Measurements from ENCODE around the gene TMEM229B.

DNA sequence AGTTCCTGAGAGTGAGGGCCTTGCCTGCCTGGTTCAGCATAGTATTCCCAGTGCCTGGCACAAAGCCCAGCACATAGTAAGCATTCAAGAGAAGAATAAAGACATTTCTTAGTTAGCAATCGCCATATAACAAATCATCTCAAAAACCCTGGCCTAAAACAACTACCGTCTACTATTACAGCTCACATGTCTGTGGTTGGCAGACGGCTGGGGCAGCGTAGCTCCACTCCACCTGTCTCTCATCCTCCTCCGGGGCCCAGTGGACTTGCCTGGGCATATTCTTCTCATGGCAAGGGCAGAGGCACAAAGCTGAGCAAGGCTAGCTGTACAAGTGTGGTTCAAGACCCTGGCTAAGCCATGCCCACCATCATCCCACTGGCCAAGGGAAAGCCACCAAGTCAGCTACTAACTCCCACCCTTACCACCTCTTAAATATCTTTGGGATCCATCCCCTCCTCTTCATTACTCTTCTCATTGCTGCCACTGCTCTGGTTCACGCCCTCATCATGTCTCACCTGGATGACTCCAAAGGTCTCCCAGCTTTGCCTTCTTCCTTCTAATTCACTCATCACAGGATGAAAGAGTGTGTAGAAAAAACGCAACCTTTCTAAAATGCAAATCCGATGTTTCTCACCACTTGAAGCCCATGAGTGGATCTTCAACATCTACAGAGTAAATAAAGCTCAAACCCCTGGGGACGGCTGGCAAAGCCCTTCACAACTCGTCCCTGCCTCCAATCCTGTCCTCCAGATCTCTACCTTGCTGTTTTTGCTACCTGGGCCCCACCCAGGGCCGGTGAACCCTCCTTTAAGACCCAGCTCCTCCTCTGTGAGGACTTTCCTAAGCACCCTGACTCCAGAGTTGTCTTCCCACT, 10.4 kb downstream of the TMEM229B start:
- TF ChIP-seq, protein P1, sequence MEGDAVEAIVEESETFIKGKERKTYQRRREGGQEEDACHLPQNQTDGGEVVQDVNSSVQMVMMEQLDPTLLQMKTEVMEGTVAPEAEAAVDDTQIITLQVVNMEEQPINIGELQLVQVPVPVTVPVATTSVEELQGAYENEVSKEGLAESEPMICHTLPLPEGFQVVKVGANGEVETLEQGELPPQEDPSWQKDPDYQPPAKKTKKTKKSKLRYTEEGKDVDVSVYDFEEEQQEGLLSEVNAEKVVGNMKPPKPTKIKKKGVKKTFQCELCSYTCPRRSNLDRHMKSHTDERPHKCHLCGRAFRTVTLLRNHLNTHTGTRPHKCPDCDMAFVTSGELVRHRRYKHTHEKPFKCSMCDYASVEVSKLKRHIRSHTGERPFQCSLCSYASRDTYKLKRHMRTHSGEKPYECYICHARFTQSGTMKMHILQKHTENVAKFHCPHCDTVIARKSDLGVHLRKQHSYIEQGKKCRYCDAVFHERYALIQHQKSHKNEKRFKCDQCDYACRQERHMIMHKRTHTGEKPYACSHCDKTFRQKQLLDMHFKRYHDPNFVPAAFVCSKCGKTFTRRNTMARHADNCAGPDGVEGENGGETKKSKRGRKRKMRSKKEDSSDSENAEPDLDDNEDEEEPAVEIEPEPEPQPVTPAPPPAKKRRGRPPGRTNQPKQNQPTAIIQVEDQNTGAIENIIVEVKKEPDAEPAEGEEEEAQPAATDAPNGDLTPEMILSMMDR (IDR thresholded peaks at IDR 0.05), result no peak
- TF ChIP-seq POLR2A (IDR thresholded peaks at IDR 0.05), result no peak
